Measurements from ENCODE around the gene RBKS.

- TF ChIP-seq, protein P1, sequence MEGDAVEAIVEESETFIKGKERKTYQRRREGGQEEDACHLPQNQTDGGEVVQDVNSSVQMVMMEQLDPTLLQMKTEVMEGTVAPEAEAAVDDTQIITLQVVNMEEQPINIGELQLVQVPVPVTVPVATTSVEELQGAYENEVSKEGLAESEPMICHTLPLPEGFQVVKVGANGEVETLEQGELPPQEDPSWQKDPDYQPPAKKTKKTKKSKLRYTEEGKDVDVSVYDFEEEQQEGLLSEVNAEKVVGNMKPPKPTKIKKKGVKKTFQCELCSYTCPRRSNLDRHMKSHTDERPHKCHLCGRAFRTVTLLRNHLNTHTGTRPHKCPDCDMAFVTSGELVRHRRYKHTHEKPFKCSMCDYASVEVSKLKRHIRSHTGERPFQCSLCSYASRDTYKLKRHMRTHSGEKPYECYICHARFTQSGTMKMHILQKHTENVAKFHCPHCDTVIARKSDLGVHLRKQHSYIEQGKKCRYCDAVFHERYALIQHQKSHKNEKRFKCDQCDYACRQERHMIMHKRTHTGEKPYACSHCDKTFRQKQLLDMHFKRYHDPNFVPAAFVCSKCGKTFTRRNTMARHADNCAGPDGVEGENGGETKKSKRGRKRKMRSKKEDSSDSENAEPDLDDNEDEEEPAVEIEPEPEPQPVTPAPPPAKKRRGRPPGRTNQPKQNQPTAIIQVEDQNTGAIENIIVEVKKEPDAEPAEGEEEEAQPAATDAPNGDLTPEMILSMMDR (conservative IDR thresholded peaks at IDR 0.05 in 1 of 2, IDR thresholded peaks at IDR 0.05 in 1 of 2; ENCODE audit: low read depth in 1 of 2, low read length in 2 of 2): no peak
- TF ChIP-seq EZH2 (IDR thresholded peaks at IDR 0.05; ENCODE audit: low read length, missing control alignments): no peak
These were observed 119.0 kb downstream of the RBKS start for GRCh38 chr2:27771202-27771547.
